Measurements from ENCODE around the gene ZFP36L2.

Gene ZFP36L2

DNA sequence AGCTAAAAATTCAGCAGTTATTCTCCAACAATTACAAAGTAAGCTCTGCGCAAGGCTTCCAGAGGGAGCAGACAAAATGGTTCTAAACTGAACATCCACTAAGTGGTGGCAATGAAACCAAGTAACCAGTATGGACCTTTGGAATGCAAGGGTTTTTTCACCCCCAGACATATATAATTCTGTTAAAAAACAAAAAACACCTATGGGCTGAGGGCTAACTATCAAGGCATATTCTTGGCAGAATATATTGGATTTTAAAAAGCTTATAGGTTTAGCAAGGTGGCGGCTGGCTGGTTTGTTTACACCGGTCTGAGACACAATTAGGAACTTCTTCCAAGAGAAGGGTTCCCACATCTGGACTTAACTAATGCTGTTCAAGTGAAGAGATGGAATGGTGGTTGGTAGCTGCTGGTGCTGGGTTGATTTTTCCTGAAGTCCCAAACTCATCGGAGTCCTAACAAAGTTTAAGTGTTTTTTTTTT is 2.8 kb downstream of the ZFP36L2 start:
- no peak for DNase-seq (ENCODE audit: low spot score)
- Histone ChIP-seq H3K27ac (peak overlapping the region; percentile 97 to 99), H3K4me3 (peak overlapping the region; percentile 94)
- TF ChIP-seq, protein P1, sequence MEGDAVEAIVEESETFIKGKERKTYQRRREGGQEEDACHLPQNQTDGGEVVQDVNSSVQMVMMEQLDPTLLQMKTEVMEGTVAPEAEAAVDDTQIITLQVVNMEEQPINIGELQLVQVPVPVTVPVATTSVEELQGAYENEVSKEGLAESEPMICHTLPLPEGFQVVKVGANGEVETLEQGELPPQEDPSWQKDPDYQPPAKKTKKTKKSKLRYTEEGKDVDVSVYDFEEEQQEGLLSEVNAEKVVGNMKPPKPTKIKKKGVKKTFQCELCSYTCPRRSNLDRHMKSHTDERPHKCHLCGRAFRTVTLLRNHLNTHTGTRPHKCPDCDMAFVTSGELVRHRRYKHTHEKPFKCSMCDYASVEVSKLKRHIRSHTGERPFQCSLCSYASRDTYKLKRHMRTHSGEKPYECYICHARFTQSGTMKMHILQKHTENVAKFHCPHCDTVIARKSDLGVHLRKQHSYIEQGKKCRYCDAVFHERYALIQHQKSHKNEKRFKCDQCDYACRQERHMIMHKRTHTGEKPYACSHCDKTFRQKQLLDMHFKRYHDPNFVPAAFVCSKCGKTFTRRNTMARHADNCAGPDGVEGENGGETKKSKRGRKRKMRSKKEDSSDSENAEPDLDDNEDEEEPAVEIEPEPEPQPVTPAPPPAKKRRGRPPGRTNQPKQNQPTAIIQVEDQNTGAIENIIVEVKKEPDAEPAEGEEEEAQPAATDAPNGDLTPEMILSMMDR (IDR thresholded peaks at IDR 0.05): no peak

GRCh38 chr2:43222475-43223309 is 3.7 kb downstream of the ZFP36L2 start:
- H3K27ac ChIP-seq: peak overlapping the region; percentile 97 to 99
- peak overlapping the region; percentile 94 for H3K4me3 ChIP-seq
- TF ChIP-seq, protein P1 (IDR thresholded peaks at IDR 0.05): no peak
- no peak for DNase-seq (ENCODE audit: low spot score)

- Histone ChIP-seq H3K27ac (peak overlapping the region; percentile 97 to 99), H3K4me3 (peak overlapping the region; percentile 94)
- TF ChIP-seq, protein P1 (IDR thresholded peaks at IDR 0.05): no peak
- DNase-seq (ENCODE audit: low spot score): peak; percentile 95
Observed at GRCh38 chr2:43221763-43222474, 4.5 kb downstream of the ZFP36L2 start.

DNA sequence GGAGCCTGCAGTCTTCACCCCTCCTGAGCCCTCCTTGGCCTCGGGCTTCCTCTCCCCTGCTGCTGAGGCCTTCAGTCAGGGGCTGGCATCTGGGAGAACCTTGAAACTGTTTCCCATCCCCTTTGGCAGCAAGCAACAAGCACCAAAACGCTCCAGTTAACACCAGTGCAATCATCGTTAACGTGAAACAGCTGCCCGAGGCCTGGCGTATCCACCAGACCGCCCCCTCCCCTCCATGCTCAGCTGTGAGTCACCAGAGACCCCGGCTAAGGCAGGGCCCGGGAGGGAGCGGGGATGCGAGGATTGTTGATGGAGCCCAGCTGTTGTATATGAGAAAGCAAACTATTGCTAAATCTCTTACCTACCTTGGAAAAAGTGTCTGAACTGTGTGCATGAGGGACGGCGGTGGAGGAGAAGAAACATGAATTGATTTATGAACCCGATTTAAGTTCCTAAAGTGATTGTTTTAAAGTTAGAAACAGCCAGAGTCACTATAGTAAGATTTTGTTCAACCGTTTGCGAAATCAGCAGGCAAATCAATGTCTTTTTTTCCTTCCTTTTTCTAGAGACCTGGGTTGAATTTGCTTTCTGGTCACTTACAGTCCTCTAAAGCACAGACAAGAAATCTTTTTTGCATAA is 5.2 kb downstream of the ZFP36L2 start:
- Histone ChIP-seq H3K4me3 (peak overlapping the region; percentile 94), H3K27ac (peak overlapping the region; percentile 97 to 99)
- TF ChIP-seq, protein P1 (IDR thresholded peaks at IDR 0.05): no peak
- no peak for DNase-seq (ENCODE audit: low spot score)

GRCh38 chr2:43220760-43221123 is 5.7 kb downstream of the ZFP36L2 start:
- peak overlapping the region; percentile 97 to 99 for H3K27ac ChIP-seq
- H3K4me3 ChIP-seq: peak overlapping the region; percentile 94
- no peak for DNase-seq (ENCODE audit: low spot score)
- TF ChIP-seq, protein P1 (IDR thresholded peaks at IDR 0.05): no peak

DNA sequence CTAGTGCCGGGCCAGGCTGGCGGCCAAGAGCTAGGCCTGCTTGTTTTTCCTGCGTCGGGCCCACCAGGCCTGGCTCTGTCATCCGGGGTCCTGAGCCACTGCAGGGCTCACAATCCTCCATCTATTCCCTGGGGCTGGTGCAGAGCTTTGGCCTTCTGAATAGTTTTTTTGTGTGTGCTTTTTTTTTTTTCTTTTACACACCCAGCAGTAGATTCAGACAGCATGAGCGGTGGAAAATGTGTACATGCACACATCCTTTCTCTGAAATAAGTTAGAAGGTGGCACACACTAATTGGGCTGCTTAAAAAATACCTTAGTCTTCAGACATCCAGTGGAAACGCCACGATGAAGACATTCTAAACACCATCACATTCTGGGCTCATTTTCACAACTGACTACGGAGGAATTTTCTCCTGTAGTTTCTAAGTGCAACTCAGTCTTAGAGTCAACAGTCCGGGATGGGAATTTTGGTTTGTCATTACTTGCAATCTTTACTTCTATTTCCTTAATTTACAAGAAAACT is 6.1 kb downstream of the ZFP36L2 start:
- Histone ChIP-seq H3K4me3 (peak overlapping the region; percentile 94), H3K27ac (peak overlapping the region; percentile 97 to 99)
- no peak for DNase-seq (ENCODE audit: low spot score)
- TF ChIP-seq, protein P1 (IDR thresholded peaks at IDR 0.05): no peak

Data from coronary artery (tissue), 2 donors.